ENCODE data around the gene PIK3C2G. TPM values are rescaled to one million over a fixed set of nuclear protein-coding genes. Genes with fewer than 3 reads are reported as not detected.

The PIK3C2G gene
- total RNA-seq, 1 donor from 2014 or later = 0.59 TPM

- Histone ChIP-seq H3K4me3 (no peak overlapping the region), H3K27ac (no peak overlapping the region)
- intact Hi-C loops (cut with DNase I) = no loop called here
Observed at GRCh38 chr12:18422871-18423270, 161.6 kb downstream of the PIK3C2G start.

GRCh38 chr12:18424857-18425256 lies 163.5 kb downstream of the PIK3C2G start:
- intact Hi-C loops (cut with DNase I) = no loop called here
- no peak overlapping the region for H3K4me3 ChIP-seq
- no peak for DNase-seq
- no peaks in the 10 kb centered on the region for H3K36me3 ChIP-seq
- H3K4me1 ChIP-seq = no peaks in the 10 kb centered on the region
- TF ChIP-seq CTCF (IDR thresholded peaks at IDR 0.05) = no peak
- ATAC-seq = no peak
- no peaks in the 10 kb centered on the region for H3K27me3 ChIP-seq (ENCODE audit: low read depth)
- no peaks in the 10 kb centered on the region for H3K9me3 ChIP-seq
- no peak overlapping the region for H3K27ac ChIP-seq

More at GRCh38 chr12:18422871-18423270, 161.6 kb downstream of the PIK3C2G start:
- H3K4me1 ChIP-seq = no peaks in the 10 kb centered on the region
- no peaks in the 10 kb centered on the region for H3K9me3 ChIP-seq
- ATAC-seq = no peak
- TF ChIP-seq CTCF (IDR thresholded peaks at IDR 0.05) = no peak
- H3K27me3 ChIP-seq (ENCODE audit: low read depth) = no peaks in the 10 kb centered on the region
- no peak for DNase-seq
- no peaks in the 10 kb centered on the region for H3K36me3 ChIP-seq

GRCh38 chr12:18427520-18427919 lies 166.2 kb downstream of the PIK3C2G start:
- Histone ChIP-seq H3K9me3 (no peaks in the 10 kb centered on the region), H3K27ac (no peak overlapping the region)
- ATAC-seq = no peak

GRCh38 chr12:18428416-18428815 lies 167.1 kb downstream of the PIK3C2G start:
- H3K9me3 ChIP-seq = no peaks in the 10 kb centered on the region
- intact Hi-C loops (cut with DNase I) = no loop called here
- no peak overlapping the region for H3K27ac ChIP-seq
- H3K4me3 ChIP-seq = no peak overlapping the region
- no peak for TF ChIP-seq CTCF (IDR thresholded peaks at IDR 0.05)
- H3K27me3 ChIP-seq (ENCODE audit: low read depth) = no peaks in the 10 kb centered on the region
- no peak for DNase-seq
- no peak for ATAC-seq
- H3K4me1 ChIP-seq = no peaks in the 10 kb centered on the region
- no peaks in the 10 kb centered on the region for H3K36me3 ChIP-seq

More at GRCh38 chr12:18427520-18427919, 166.2 kb downstream of the PIK3C2G start:
- H3K4me3 ChIP-seq = no peak overlapping the region
- no peaks in the 10 kb centered on the region for H3K36me3 ChIP-seq
- H3K27me3 ChIP-seq (ENCODE audit: low read depth) = no peaks in the 10 kb centered on the region
- H3K4me1 ChIP-seq = no peaks in the 10 kb centered on the region
- DNase-seq = no peak
- intact Hi-C loops (cut with DNase I) = no loop called here
- TF ChIP-seq CTCF (IDR thresholded peaks at IDR 0.05) = no peak

GRCh38 chr12:18429366-18429765 lies 168.0 kb downstream of the PIK3C2G start:
- H3K4me1 ChIP-seq = no peaks in the 10 kb centered on the region
- intact Hi-C loops (cut with DNase I) = no loop called here
- H3K27ac ChIP-seq = no peak overlapping the region
- no peak for TF ChIP-seq CTCF (IDR thresholded peaks at IDR 0.05)
- no peaks in the 10 kb centered on the region for H3K9me3 ChIP-seq
- DNase-seq = no peak
- no peaks in the 10 kb centered on the region for H3K27me3 ChIP-seq (ENCODE audit: low read depth)
- H3K4me3 ChIP-seq = no peak overlapping the region
- H3K36me3 ChIP-seq = no peaks in the 10 kb centered on the region
- peak in 1 of 2 donors; percentile 11 for ATAC-seq
